GM10266 (cell line): ENCODE measurements around the gene AFMID.

ENCODE experiments used
- DNase-seq: peaks from one replicate; pipeline ENCODE4 v3.0.0; 2012; ENCODE audit errors: extremely low spot score
- TF ChIP-seq, protein P1 (sequence below): IDR thresholded peaks from 2 replicates; pipeline ENCODE4 v1.5.1; 2012; ENCODE audit warnings: mild to moderate bottlenecking, low read depth; ENCODE audit not compliant: control insufficient read depth, insufficient read depth; ENCODE audit errors: missing control alignments

AFMID gene

DNA sequence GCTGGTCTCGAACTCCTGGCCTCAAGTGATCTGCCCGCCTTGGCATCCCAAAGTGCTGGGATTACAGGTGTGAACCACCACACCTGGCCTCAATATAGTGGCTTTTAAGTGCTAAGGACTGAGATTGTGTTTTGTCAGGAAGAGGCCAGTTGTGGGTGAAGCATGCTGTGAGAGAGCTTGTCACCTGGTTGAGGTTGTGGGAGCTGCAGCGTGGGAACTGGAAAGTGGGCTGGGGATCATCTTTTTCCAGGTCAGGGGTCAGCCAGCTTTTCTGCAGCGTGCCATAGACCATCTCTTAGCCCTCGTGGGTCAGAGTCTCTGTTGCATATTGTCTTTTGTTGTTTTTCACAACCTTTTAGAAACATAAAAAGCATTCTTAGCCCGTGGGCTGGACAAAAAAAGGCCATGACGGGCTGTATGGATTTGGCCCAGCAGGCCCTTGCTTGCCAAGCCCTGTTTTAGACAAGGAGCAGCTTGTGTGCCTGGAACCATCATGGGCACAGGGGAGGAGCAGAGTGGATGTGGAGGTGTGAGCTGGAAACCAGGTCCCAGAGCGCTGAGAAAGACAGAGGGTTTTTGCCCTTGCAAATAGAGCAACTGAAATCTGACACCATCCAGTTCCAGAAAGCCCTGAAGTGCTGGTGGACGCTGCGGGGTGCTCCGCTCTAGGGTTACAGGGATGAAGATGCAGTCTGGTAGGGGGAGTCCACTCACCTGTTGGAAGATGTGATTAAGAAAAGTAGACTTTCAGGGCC is 32.4 kb downstream of the AFMID start:
- TF ChIP-seq, protein P1, sequence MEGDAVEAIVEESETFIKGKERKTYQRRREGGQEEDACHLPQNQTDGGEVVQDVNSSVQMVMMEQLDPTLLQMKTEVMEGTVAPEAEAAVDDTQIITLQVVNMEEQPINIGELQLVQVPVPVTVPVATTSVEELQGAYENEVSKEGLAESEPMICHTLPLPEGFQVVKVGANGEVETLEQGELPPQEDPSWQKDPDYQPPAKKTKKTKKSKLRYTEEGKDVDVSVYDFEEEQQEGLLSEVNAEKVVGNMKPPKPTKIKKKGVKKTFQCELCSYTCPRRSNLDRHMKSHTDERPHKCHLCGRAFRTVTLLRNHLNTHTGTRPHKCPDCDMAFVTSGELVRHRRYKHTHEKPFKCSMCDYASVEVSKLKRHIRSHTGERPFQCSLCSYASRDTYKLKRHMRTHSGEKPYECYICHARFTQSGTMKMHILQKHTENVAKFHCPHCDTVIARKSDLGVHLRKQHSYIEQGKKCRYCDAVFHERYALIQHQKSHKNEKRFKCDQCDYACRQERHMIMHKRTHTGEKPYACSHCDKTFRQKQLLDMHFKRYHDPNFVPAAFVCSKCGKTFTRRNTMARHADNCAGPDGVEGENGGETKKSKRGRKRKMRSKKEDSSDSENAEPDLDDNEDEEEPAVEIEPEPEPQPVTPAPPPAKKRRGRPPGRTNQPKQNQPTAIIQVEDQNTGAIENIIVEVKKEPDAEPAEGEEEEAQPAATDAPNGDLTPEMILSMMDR, result no peak
- no peak for DNase-seq

DNA sequence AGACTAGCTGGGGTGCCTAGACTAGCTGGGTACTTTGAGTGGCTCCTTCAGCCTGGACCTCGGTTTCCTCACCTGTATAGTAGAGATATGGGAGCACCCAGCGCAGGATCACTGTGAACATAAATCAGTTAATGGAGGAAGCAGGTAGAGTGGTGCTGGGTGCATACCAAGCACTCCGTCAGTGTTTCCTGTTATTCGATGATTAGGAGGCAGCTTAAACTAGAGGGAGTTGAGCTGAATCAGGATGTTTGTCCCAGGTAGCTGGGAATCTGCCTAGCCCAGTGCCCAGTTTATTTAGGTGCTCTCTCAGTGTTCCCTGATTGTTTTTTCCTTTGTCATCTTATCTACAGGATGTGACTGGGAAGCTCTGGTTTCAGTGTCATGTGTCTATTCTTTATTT is 35.9 kb downstream of the AFMID start:
- no peak for DNase-seq
- TF ChIP-seq, protein P1, result no peak

DNA sequence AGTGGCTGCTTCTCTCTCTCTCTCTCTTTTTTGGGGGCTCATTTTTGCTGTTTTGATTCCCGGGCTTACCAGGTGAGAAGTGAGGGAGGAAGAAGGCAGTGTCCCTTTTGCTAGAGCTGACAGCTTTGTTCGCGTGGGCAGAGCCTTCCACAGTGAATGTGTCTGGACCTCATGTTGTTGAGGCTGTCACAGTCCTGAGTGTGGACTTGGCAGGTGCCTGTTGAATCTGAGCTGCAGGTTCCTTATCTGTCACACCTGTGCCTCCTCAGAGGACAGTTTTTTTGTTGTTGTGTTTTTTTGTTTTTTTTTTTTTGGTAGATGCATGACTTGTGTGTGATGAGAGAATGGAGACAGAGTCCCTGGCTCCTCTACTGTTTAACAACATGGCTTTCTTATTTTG is 36.6 kb downstream of the AFMID start:
- no peak for DNase-seq
- TF ChIP-seq, protein P1, result no peak

- no peak for DNase-seq
- TF ChIP-seq, protein P1, result no peak
Observed at GRCh38 chr17:78224231-78225087, 37.3 kb downstream of the AFMID start.

- DNase-seq, result no peak
- TF ChIP-seq, protein P1, result no peak
Observed at GRCh38 chr17:78225088-78225865, 38.1 kb downstream of the AFMID start.

GRCh38 chr17:78226055-78226758 is 39.0 kb downstream of the AFMID start:
- no peak for DNase-seq
- TF ChIP-seq, protein P1, result no peak
